Body of pancreas (tissue), 4 donors: Measurements from ENCODE around the gene POLD1. TPM values are rescaled to one million over a fixed set of nuclear protein-coding genes. Genes with fewer than 3 reads are reported as not detected.

Experiments
- ATAC-seq: fragments of 150-250 bp; one replicate; pipeline ENCODE4 v1.9.1; 2016
- DNase-seq, 4 donors: peaks; one replicate each; pipeline ENCODE4 v3.0.0-alpha.2; 2019
- H3K27ac ChIP-seq, 4 donors: fragments of 200-600 bp; sonication (generic); 1 replicate in 3 of 4; 2 replicates in 1 of 4; pipeline versions ENCODE4 v1.5.1 to v1.6.1; 2016 to 2019; ENCODE audit warnings: mild to moderate bottlenecking in 1 of 4, mixed read lengths in 1 of 4, moderate library complexity in 1 of 4
- H3K27me3 ChIP-seq, 2 donors: fragments of 200-600 bp; sonication (generic); one replicate each; pipeline ENCODE4 v1.6.0; 2016; ENCODE audit warnings: mild to moderate bottlenecking in 1 of 2
- H3K36me3 ChIP-seq, 2 donors: fragments of 200-600 bp; sonication (generic); replicated peaks in 1 of 2; 2 replicates each; pipeline ENCODE4 v1.5.1; 2016; ENCODE audit warnings: low read depth in 2 of 2; ENCODE audit not compliant: insufficient read depth in 1 of 2
- H3K4me1 ChIP-seq: fragments of 200-600 bp; sonication (generic); one replicate; pipeline ENCODE4 v1.6.0; 2016
- H3K4me3 ChIP-seq, 2 donors: fragments of 200-600 bp; sonication (generic); 1 replicate in 1 of 2; 2 replicates in 1 of 2; pipeline ENCODE4 v1.5.1; 2016 to 2019
- H3K9me3 ChIP-seq, 3 donors: fragments of 200-600 bp; sonication (generic); 1 replicate in 2 of 3; 2 replicates in 1 of 3; pipeline ENCODE4 v1.5.1; 2016
- CTCF ChIP-seq, 7 experiments: fragments of 450-650 bp in 4 of 7; fragments of 200-600 bp in 3 of 7; sonication (generic) in 3 of 7; IDR thresholded peaks; one replicate each; pipeline ENCODE4 v1.5.1; 2016 to 2019; ENCODE audit warnings: antibody characterized with exemption in 7 of 7
- POLR2A ChIP-seq, 3 donors: fragments of 450-650 bp; IDR thresholded peaks; one replicate each; pipeline ENCODE4 v1.6.1; 2016; ENCODE audit warnings: antibody characterized with exemption in 3 of 3, mild to moderate bottlenecking in 2 of 3
- WGBS, 2 donors: methylation state at CpG; one replicate each; pipeline ENCODE4 v1.1.5; 2017; 5-methylcytosine and 5-hydroxymethylcytosine counted together
- intact Hi-C: fragments of 100-400 bp; cut with DNase I; formaldehyde crosslinking; loops from one replicate; pipeline ENCODE4 v1.15.1; 2023
- total RNA-seq, 2 donors: library from RNA; depleted of rRNA; stranded (reverse); fragments of >200 nt; gene quantifications; one replicate each; pipeline ENCODE4 v1.1.0, GENCODE V29; 2016

The POLD1 gene
- total RNA-seq, 2 donors from 2014 or later, result 13.2 to 13.8 TPM

DNA sequence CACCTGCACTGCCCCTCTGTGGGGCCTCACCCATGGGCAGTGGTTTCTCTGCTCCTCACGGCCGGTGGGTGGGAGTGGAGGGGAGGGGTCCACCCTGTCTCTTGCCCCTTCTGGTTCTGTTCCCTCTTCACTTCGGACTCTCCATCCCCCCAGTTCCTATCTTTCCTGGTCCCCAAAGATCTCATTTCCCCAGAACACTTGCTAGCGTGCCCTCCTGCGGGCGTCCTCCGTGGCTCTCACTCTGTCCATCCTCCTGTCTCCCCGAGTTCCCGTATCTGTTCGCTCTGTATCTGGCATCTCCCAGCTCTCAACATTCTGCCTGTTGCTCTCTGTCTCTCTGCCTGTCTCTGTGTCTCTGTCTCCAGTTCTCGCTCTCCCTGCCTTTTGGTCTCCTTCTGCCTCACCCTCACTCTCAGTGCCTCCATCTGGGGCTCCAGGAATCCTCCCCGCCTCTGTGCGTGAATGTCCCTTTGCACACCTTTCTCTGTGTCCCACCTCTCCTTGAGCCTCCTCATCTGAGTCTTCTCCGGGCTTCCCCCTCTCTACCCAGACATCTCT, 35.0 kb downstream of the POLD1 start:
- ATAC-seq (no peak), DNase-seq (no peak)
- no peak overlapping the region for H3K27ac ChIP-seq
- H3K4me3 ChIP-seq, result no peak overlapping the region
- H3K36me3 ChIP-seq, result no peaks in the 10 kb centered on the region
- TF ChIP-seq POLR2A (IDR thresholded peaks at IDR 0.05) (no peak), CTCF (IDR thresholded peaks at IDR 0.05) (no peak)
- intact Hi-C loops, result no loop called here
- no peaks in the 10 kb centered on the region for H3K9me3 ChIP-seq
- WGBS, 2 donors, result 21 to 22% methylated on average over 14 of the region's 14 CpGs
- H3K4me1 ChIP-seq, result peaks cover 24% of the 10 kb centered on the region
- no peaks in the 10 kb centered on the region for H3K27me3 ChIP-seq

- H3K27me3 ChIP-seq, result no peaks in the 10 kb centered on the region
- no peak for ATAC-seq
- no peak overlapping the region for H3K4me3 ChIP-seq
- intact Hi-C loops, result no loop called here
- WGBS, 2 donors, result 20 to 26% methylated on average over 5 to 8 of the region's 8 CpGs
- no peak for DNase-seq
- H3K36me3 ChIP-seq, result no peaks in the 10 kb centered on the region
- H3K4me1 ChIP-seq, result peaks cover 24% of the 10 kb centered on the region
- H3K9me3 ChIP-seq, result no peaks in the 10 kb centered on the region
- TF ChIP-seq CTCF (IDR thresholded peaks at IDR 0.05), result no peak
- no peak for TF ChIP-seq POLR2A (IDR thresholded peaks at IDR 0.05)
- no peak overlapping the region for H3K27ac ChIP-seq
These were observed 35.5 kb downstream of the POLD1 start for GRCh38 chr19:50419580-50420035.

DNA sequence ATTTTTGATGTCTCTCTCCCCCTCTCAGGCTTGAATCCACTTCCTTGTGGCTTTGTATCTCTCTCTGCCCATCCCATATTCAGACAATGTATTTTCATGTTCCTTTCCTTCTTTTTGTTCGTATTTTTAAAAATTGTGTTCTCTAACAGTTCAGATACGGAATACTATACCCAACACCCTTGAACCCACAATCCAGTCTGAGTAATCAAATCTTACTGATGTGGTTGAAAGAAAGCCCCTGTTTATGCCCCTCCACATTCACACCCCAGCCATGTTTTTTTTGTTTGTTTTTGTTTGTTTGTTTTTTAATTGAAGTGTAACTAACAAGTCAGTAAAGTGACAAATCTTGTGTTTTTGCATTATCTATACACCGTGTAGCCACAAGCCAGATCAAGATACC, 36.0 kb downstream of the POLD1 start:
- Histone ChIP-seq H3K27ac (no peak overlapping the region), H3K9me3 (no peaks in the 10 kb centered on the region), H3K27me3 (no peaks in the 10 kb centered on the region), H3K36me3 (no peaks in the 10 kb centered on the region), H3K4me3 (no peak overlapping the region), H3K4me1 (peaks cover 24% of the 10 kb centered on the region)
- WGBS, 2 donors, result 32 to 39% methylated on average over 3 of the region's 3 CpGs
- no peak for DNase-seq
- intact Hi-C loops, result no loop called here
- ATAC-seq, result no peak
- TF ChIP-seq POLR2A (IDR thresholded peaks at IDR 0.05) (no peak), CTCF (IDR thresholded peaks at IDR 0.05) (no peak)

DNA sequence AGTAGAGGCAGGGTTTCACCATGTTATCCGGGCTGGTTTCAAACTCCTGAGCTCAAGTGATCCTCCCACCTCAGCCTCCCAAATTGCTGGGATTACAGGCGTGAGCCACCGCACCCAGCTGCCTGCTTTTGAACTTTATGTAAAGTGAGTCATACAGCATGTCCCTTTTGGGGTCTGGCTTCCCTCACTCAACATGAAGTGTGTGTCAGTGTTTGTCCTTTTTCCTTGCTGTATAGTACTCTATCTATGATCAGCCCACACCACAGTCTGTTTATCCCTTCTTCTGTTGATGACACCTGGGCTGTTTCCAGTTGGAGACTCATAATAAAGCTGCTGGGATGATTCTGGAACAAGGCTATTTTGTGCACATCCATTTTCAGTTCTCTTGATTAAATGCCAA, 36.7 kb downstream of the POLD1 start:
- Histone ChIP-seq H3K4me3 (no peak overlapping the region), H3K9me3 (no peaks in the 10 kb centered on the region), H3K4me1 (peaks cover 24% of the 10 kb centered on the region), H3K27me3 (no peaks in the 10 kb centered on the region), H3K36me3 (no peaks in the 10 kb centered on the region), H3K27ac (no peak overlapping the region)
- intact Hi-C loops, result no loop called here
- TF ChIP-seq CTCF (IDR thresholded peaks at IDR 0.05), result no peak
- no peak for TF ChIP-seq POLR2A (IDR thresholded peaks at IDR 0.05)
- ATAC-seq, result no peak
- WGBS, 2 donors, result 62 to 71% methylated on average over 3 of the region's 3 CpGs
- no peak for DNase-seq
